GM12874 (cell line): ENCODE data around the gene RCAN2.

Source experiments
- CTCF ChIP-seq: IDR thresholded peaks from 2 replicates; pipeline ENCODE4 v1.5.1; 2011; ENCODE audit warnings: low read depth, mild to moderate bottlenecking, control low read depth, low read length, moderate library complexity; ENCODE audit not compliant: insufficient read depth

The RCAN2 gene

GRCh38 chr6:46469021-46469420 is 22.2 kb downstream of the RCAN2 start:
- TF ChIP-seq CTCF, result no peak

GRCh38 chr6:46468403-46469010 is 22.7 kb downstream of the RCAN2 start:
- no peak for TF ChIP-seq CTCF

GRCh38 chr6:46466570-46466969 is 24.7 kb downstream of the RCAN2 start:
- TF ChIP-seq CTCF, result no peak

- TF ChIP-seq CTCF, result no peak
Measured at GRCh38 chr6:46465294-46466165, 25.7 kb downstream of the RCAN2 start.

- TF ChIP-seq CTCF, result no peak
Measured at GRCh38 chr6:46456297-46456696, 35.0 kb downstream of the RCAN2 start.

- TF ChIP-seq CTCF, result no peak
Measured at GRCh38 chr6:46454691-46455090, 36.6 kb downstream of the RCAN2 start.

GRCh38 chr6:46453741-46454316 is 37.4 kb downstream of the RCAN2 start:
- no peak for TF ChIP-seq CTCF
